NCI-H146 treated with DMSO at 0.1 percent for 48 hours (cell line): ENCODE data around the gene LENG1.

Experiments
- DNase-seq: peaks from one replicate; lab custom pipeline; 2025; ENCODE audit not compliant: unreplicated experiment; lab: John Stamatoyannopoulos, UW

Gene LENG1

GRCh38 chr19:54165222-54165621 is 5.7 kb upstream of the LENG1 start:
- DNase-seq: no peak

- DNase-seq: peak; percentile 58
Observed at GRCh38 chr19:54164369-54165068, 5.0 kb upstream of the LENG1 start.

GRCh38 chr19:54162884-54163283 is 3.4 kb upstream of the LENG1 start:
- no peak for DNase-seq

- DNase-seq: peak; percentile 49
Observed at GRCh38 chr19:54162241-54162805, 2.8 kb upstream of the LENG1 start.

- no peak for DNase-seq
Observed at GRCh38 chr19:54160854-54161253, 1.3 kb upstream of the LENG1 start.

GRCh38 chr19:54160182-54160811 is 776 bp upstream of the LENG1 start:
- peak; percentile 59 for DNase-seq

GRCh38 chr19:54158812-54159351 is 639 bp downstream of the LENG1 start:
- no peak for DNase-seq

GRCh38 chr19:54156953-54157352 is 2.6 kb downstream of the LENG1 start:
- no peak for DNase-seq

- no peak for DNase-seq
Observed at GRCh38 chr19:54156490-54156889, 3.0 kb downstream of the LENG1 start.

- no peak for DNase-seq
Observed at GRCh38 chr19:54155694-54156093, 3.8 kb downstream of the LENG1 start.

GRCh38 chr19:54154603-54155345 is 4.7 kb downstream of the LENG1 start:
- DNase-seq: no peak

- no peak for DNase-seq
Observed at GRCh38 chr19:54153731-54154326, 5.7 kb downstream of the LENG1 start.

GRCh38 chr19:54152878-54153524 is 6.5 kb downstream of the LENG1 start:
- DNase-seq: no peak

GRCh38 chr19:54152267-54152666 is 7.3 kb downstream of the LENG1 start:
- no peak for DNase-seq

GRCh38 chr19:54151362-54152035 is 8.0 kb downstream of the LENG1 start:
- no peak for DNase-seq

- no peak for DNase-seq
Observed at GRCh38 chr19:54149021-54149812, 10.3 kb downstream of the LENG1 start.

- no peak for DNase-seq
Observed at GRCh38 chr19:54148158-54148557, 11.4 kb downstream of the LENG1 start.

GRCh38 chr19:54147676-54148075 is 11.8 kb downstream of the LENG1 start:
- DNase-seq: no peak

GRCh38 chr19:54145541-54146158 is 13.9 kb downstream of the LENG1 start:
- no peak for DNase-seq
